HG03354 (cell line): ENCODE measurements around the gene TMEM116.
"Not testable (repeated sequence)": the region's sequence is repeated elsewhere in the genome, so short reads cannot be mapped to it uniquely, and the experiment has no call there.

Experiments used
- ATAC-seq: cut with Tn5 transposase; IDR thresholded peaks from one replicate; pipeline ENCODE4 v1.9.1; 2021; ENCODE audit warnings: mild to moderate bottlenecking; ENCODE audit not compliant: unreplicated experiment, poor library complexity, severe bottlenecking

Gene TMEM116

GRCh38 chr12:111981987-111982386 lies 31.0 kb downstream of the TMEM116 start:
- ATAC-seq, result no peak

GRCh38 chr12:111980598-111980997 lies 32.4 kb downstream of the TMEM116 start:
- no peak for ATAC-seq

GRCh38 chr12:111978545-111978944 lies 34.4 kb downstream of the TMEM116 start:
- ATAC-seq, result no peak

GRCh38 chr12:111976860-111977259 lies 36.1 kb downstream of the TMEM116 start:
- ATAC-seq, result no peak

GRCh38 chr12:111976291-111976690 lies 36.7 kb downstream of the TMEM116 start:
- ATAC-seq, result no peak

GRCh38 chr12:111975161-111975931 lies 37.6 kb downstream of the TMEM116 start:
- ATAC-seq, result no peak

- no peak for ATAC-seq
Measured at GRCh38 chr12:111971800-111972199, 41.2 kb downstream of the TMEM116 start.

GRCh38 chr12:111964935-111965334 lies 48.0 kb downstream of the TMEM116 start:
- ATAC-seq, result no peak

- not testable (repeated sequence) for ATAC-seq
Measured at GRCh38 chr12:111959518-111959917, 53.4 kb downstream of the TMEM116 start.

- not testable (repeated sequence) for ATAC-seq
Measured at GRCh38 chr12:111957224-111957623, 55.7 kb downstream of the TMEM116 start.

GRCh38 chr12:111954969-111955368 lies 58.0 kb downstream of the TMEM116 start:
- ATAC-seq, result no peak

GRCh38 chr12:111953455-111953854 lies 59.5 kb downstream of the TMEM116 start:
- no peak for ATAC-seq

- not testable (repeated sequence) for ATAC-seq
Measured at GRCh38 chr12:111952084-111952787, 60.7 kb downstream of the TMEM116 start.

- ATAC-seq, result not testable (repeated sequence)
Measured at GRCh38 chr12:111950961-111951676, 61.8 kb downstream of the TMEM116 start.

GRCh38 chr12:111943929-111944328 lies 69.0 kb downstream of the TMEM116 start:
- no peak for ATAC-seq

- no peak for ATAC-seq
Measured at GRCh38 chr12:111942557-111942956, 70.4 kb downstream of the TMEM116 start.

GRCh38 chr12:111937429-111937828 lies 75.5 kb downstream of the TMEM116 start:
- ATAC-seq, result no peak

GRCh38 chr12:111936869-111937268 lies 76.1 kb downstream of the TMEM116 start:
- ATAC-seq, result no peak

GRCh38 chr12:111932241-111932640 lies 80.7 kb downstream of the TMEM116 start:
- ATAC-seq, result no peak

GRCh38 chr12:111927346-111927745 lies 85.6 kb downstream of the TMEM116 start:
- ATAC-seq, result no peak

GRCh38 chr12:111926631-111927030 lies 86.3 kb downstream of the TMEM116 start:
- no peak for ATAC-seq
